Neural cell (in vitro differentiated cells): ENCODE data around the gene CPNE1. TPM values are rescaled to one million over a fixed set of nuclear protein-coding genes. Genes with fewer than 3 reads are reported as not detected.

ENCODE experiments used
- H2AFZ ChIP-seq: fragments of 200-600, 300-800 bp; sonication (generic), shearing (Covaris generic); 2 replicates; pipeline ENCODE4 v1.6.0; 2014; ENCODE audit warnings: low read depth, mild to moderate bottlenecking, antibody characterized with exemption, low read length, moderate library complexity
- H3F3A ChIP-seq: fragments of 200-600 bp; shearing (Covaris generic); 2 replicates; pipeline ENCODE4 v1.6.1; 2016; ENCODE audit warnings: mild to moderate bottlenecking, moderate library complexity, mixed read lengths, antibody characterized with exemption, low read length; ENCODE audit not compliant: insufficient read depth, poor library complexity, severe bottlenecking
- H3K27ac ChIP-seq: fragments of 200-600, 300-800 bp; sonication (generic), shearing (Covaris generic); 2 replicates; pipeline ENCODE4 v1.5.1; 2014; ENCODE audit warnings: mild to moderate bottlenecking, low read length, moderate library complexity
- H3K27me3 ChIP-seq: fragments of 300-800, 200-600 bp; sonication (generic), shearing (Covaris generic); 2 replicates; pipeline ENCODE4 v1.6.0; 2014; ENCODE audit warnings: mild to moderate bottlenecking, low read depth, low read length, moderate library complexity; ENCODE audit not compliant: insufficient read depth
- H3K36me3 ChIP-seq: fragments of 300-800, 200-600 bp; sonication (generic), shearing (Covaris generic); 2 replicates; pipeline ENCODE4 v1.5.1; 2014; ENCODE audit warnings: mild to moderate bottlenecking, antibody characterized with exemption, low read length, moderate library complexity; ENCODE audit not compliant: insufficient read depth
- H3K4me2 ChIP-seq: fragments of 300-800, 200-600 bp; sonication (generic), shearing (Covaris generic); 2 replicates; pipeline ENCODE4 v1.6.0; 2014; ENCODE audit warnings: mild to moderate bottlenecking, low read length
- H3K4me3 ChIP-seq: fragments of 300-800, 200-600 bp; sonication (generic), shearing (Covaris generic); 2 replicates; pipeline ENCODE4 v1.5.1; 2014; ENCODE audit warnings: mild to moderate bottlenecking, low read length, moderate library complexity
- H3K79me2 ChIP-seq: fragments of 200-600 bp; shearing (Covaris generic); replicated peaks from 2 replicates; pipeline ENCODE4 v1.6.0; 2014; ENCODE audit warnings: mild to moderate bottlenecking, low read length, moderate library complexity; ENCODE audit not compliant: insufficient read depth
- H3K9ac ChIP-seq: fragments of 300-800, 200-600 bp; sonication (generic), shearing (Covaris generic); 2 replicates; pipeline ENCODE4 v1.6.1; 2016; ENCODE audit warnings: mild to moderate bottlenecking, low read length, mixed read lengths
- H3K9me2 ChIP-seq: fragments of 200-600 bp; shearing (Covaris generic); 2 replicates; pipeline ENCODE4 v1.6.1; 2016; ENCODE audit warnings: mild to moderate bottlenecking, low read length, mixed read lengths; ENCODE audit not compliant: insufficient read depth
- H3K9me3 ChIP-seq: fragments of 200-600, 300-800 bp; sonication (generic), shearing (Covaris generic); 2 replicates; pipeline ENCODE4 v1.6.1; 2016; ENCODE audit warnings: mild to moderate bottlenecking, mixed run types, low read length, moderate library complexity, mixed read lengths
- H4K20me1 ChIP-seq: fragments of 200-600 bp; shearing (Covaris generic); 2 replicates; pipeline ENCODE4 v1.6.1; 2016; ENCODE audit warnings: mild to moderate bottlenecking, mixed run types; ENCODE audit not compliant: insufficient read depth
- EP300 ChIP-seq: fragments of 450-650 bp; conservative IDR thresholded peaks from 2 replicates; pipeline ENCODE4 v1.6.1; 2014; ENCODE audit warnings: antibody characterized with exemption, mild to moderate bottlenecking, moderate library complexity; ENCODE audit not compliant: poor library complexity, severe bottlenecking
- EZH2 ChIP-seq: fragments of 200-600, 300-800 bp; shearing (Covaris generic), sonication (generic); IDR thresholded peaks from 2 replicates; pipeline ENCODE4 v1.6.1; 2014; ENCODE audit warnings: antibody characterized with exemption, low read length, borderline replicate concordance, mild to moderate bottlenecking; ENCODE audit not compliant: insufficient read depth, poor library complexity, severe bottlenecking
- MXI1 ChIP-seq: fragments of 450-650 bp; conservative IDR thresholded peaks from 2 replicates; pipeline ENCODE4 v1.6.1; 2014; ENCODE audit warnings: antibody characterized with exemption, mild to moderate bottlenecking; ENCODE audit not compliant: poor library complexity, severe bottlenecking
- POLR2AphosphoS5 ChIP-seq: IDR thresholded peaks from 2 replicates; pipeline ENCODE4 v1.6.1; 2012
- RAD21 ChIP-seq: fragments of 450-650 bp; conservative IDR thresholded peaks from 2 replicates; pipeline ENCODE4 v1.6.1; 2014; ENCODE audit warnings: antibody characterized with exemption, mild to moderate bottlenecking, moderate library complexity
- REST ChIP-seq: IDR thresholded peaks from 2 replicates; pipeline ENCODE4 v1.6.1; 2012; ENCODE audit warnings: borderline replicate concordance
- SMC3 ChIP-seq: fragments of 450-650 bp; conservative IDR thresholded peaks from 2 replicates; pipeline ENCODE4 v1.6.1; 2014; ENCODE audit warnings: antibody characterized with exemption, mild to moderate bottlenecking, moderate library complexity; ENCODE audit not compliant: poor library complexity
- TAF1 ChIP-seq: IDR thresholded peaks from 2 replicates; pipeline ENCODE4 v1.6.1; 2012; ENCODE audit warnings: low read depth
- polyA plus RNA-seq: library from polyadenylated mRNA; depleted of rRNA; stranded (reverse); fragments of >200 nt; gene quantifications from 2 replicates; pipeline ENCODE4 v1.2.3, GENCODE V29; 2014
- TF ChIP-seq, protein P1 (sequence below): fragments of 450-650 bp; IDR thresholded peaks from 2 replicates; pipeline ENCODE4 v1.5.1; 2014; ENCODE audit warnings: antibody characterized with exemption, mild to moderate bottlenecking, moderate library complexity; ENCODE audit not compliant: poor library complexity, severe bottlenecking

The CPNE1 gene
- polyA plus RNA-seq, 1 donor from 2014 or later, result 148 TPM

- Histone ChIP-seq H2AFZ (no peak overlapping the region), H3K4me2 (no peak overlapping the region), H3F3A (no peaks in the 10 kb centered on the region), H3K27me3 (no peaks in the 10 kb centered on the region), H4K20me1 (no peaks in the 10 kb centered on the region), H3K4me3 (no peak overlapping the region), H3K9me3 (no peaks in the 10 kb centered on the region), H3K36me3 (peaks cover 11% of the 10 kb centered on the region), H3K79me2 (peaks cover 4% of the 10 kb centered on the region), H3K9me2 (no peaks in the 10 kb centered on the region), H3K27ac (no peak overlapping the region), H3K9ac (no peak overlapping the region)
- TF ChIP-seq MXI1 (no peak), POLR2AphosphoS5 (no peak), TAF1 (no peak), REST (no peak), SMC3 (no peak), EP300 (no peak), RAD21 (no peak), EZH2 (no peak)
- TF ChIP-seq, protein P1, sequence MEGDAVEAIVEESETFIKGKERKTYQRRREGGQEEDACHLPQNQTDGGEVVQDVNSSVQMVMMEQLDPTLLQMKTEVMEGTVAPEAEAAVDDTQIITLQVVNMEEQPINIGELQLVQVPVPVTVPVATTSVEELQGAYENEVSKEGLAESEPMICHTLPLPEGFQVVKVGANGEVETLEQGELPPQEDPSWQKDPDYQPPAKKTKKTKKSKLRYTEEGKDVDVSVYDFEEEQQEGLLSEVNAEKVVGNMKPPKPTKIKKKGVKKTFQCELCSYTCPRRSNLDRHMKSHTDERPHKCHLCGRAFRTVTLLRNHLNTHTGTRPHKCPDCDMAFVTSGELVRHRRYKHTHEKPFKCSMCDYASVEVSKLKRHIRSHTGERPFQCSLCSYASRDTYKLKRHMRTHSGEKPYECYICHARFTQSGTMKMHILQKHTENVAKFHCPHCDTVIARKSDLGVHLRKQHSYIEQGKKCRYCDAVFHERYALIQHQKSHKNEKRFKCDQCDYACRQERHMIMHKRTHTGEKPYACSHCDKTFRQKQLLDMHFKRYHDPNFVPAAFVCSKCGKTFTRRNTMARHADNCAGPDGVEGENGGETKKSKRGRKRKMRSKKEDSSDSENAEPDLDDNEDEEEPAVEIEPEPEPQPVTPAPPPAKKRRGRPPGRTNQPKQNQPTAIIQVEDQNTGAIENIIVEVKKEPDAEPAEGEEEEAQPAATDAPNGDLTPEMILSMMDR, result no peak
Observed at GRCh38 chr20:35669221-35669620, 4.5 kb upstream of the CPNE1 start.

DNA sequence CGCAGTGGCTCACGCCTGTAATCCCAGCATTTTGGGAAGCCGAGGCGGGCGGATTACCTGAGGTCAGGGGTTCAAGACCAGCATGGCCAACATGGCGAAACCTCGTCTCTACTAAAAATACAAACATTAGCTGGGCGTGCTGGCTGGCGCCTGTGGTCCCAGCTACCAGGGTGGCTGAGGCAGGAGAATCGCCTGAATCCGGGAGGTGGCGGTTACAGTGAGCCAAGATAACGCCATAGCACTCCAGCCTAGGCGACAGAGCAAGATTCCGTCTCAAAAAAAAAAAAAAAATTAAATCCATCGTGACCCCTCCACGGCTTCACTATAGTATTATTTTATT lies 1.2 kb upstream of the CPNE1 start:
- H3K4me3 ChIP-seq, result no peak overlapping the region
- H3K79me2 ChIP-seq, result peaks cover 37% of the 10 kb centered on the region
- no peaks in the 10 kb centered on the region for H3K9me2 ChIP-seq
- no peak for TF ChIP-seq EP300
- no peak for TF ChIP-seq MXI1
- TF ChIP-seq SMC3, result no peak
- TF ChIP-seq EZH2, result no peak
- no peak for TF ChIP-seq RAD21
- TF ChIP-seq, protein P1, result no peak
- no peak for TF ChIP-seq POLR2AphosphoS5
- TF ChIP-seq TAF1, result no peak
- TF ChIP-seq REST, result no peak
- H4K20me1 ChIP-seq, result peaks cover 7% of the 10 kb centered on the region
- no peak overlapping the region for H3K27ac ChIP-seq
- no peaks in the 10 kb centered on the region for H3K9me3 ChIP-seq
- no peak overlapping the region for H3K4me2 ChIP-seq
- H3K9ac ChIP-seq, result no peak overlapping the region
- H2AFZ ChIP-seq, result no peak overlapping the region
- peaks cover 11% of the 10 kb centered on the region for H3K36me3 ChIP-seq
- no peaks in the 10 kb centered on the region for H3K27me3 ChIP-seq
- no peaks in the 10 kb centered on the region for H3F3A ChIP-seq
